ENCODE measurements around the gene LRRC8C.

DNA sequence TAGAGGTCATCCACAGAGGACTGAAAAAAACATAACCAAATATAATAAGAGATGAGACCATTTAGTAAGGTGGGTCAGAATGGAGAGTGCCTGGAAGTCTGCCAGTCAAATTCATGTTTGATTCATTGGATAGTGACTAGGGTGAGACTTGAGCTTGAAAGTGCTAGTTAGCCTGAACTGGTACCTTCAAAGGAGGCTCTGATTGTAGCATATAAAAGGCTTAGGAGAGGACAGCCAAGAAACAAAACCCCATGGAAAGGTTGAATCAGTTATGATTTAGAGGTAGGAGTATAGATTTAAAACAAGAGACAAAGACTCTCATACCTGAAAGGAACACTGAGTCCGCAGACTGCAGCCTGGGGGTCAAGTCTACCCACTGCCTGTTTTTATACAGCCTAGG lies 44.4 kb upstream of the LRRC8C start:
- no peak for TF ChIP-seq POLR2AphosphoS5 (IDR thresholded peaks at IDR 0.05; ENCODE audit: low read depth, low read length)
- TF ChIP-seq POLR2A (IDR thresholded peaks at IDR 0.05; ENCODE audit: low read depth, low read length): no peak
- TF ChIP-seq SPI1 (IDR thresholded peaks at IDR 0.05; ENCODE audit: low read depth, low read length): no peak
- TF ChIP-seq TAF1 (IDR thresholded peaks at IDR 0.05; ENCODE audit: low read depth, low read length): no peak
- TF ChIP-seq POU2F2 (IDR thresholded peaks at IDR 0.05; ENCODE audit: low read depth, low read length): no peak
- no peak for TF ChIP-seq PAX5 (IDR thresholded peaks at IDR 0.05; ENCODE audit: insufficient read depth, low read length, severe bottlenecking)

Data from GM12891 (cell line).